HepG2 (cell line): Measurements from ENCODE around the gene NKD1. TPM values are rescaled to one million over a fixed set of nuclear protein-coding genes. Genes with fewer than 3 reads are reported as not detected.

Source experiments
- GABPB1 ChIP-seq: IDR thresholded peaks from 2 replicates; pipeline ENCODE4 v1.6.1; 2016; ENCODE audit warnings: mild to moderate bottlenecking, missing genetic modification reagents, moderate library complexity, missing compliant biosample characterization
- HNF4A ChIP-seq: sonication (generic); formaldehyde crosslinking; IDR thresholded peaks from 2 replicates; pipeline ENCODE4 v1.4.0; 2020; ENCODE audit warnings: missing genetic modification reagents
- KAT7 ChIP-seq: IDR thresholded peaks from 2 replicates; pipeline ENCODE4 v1.6.1; 2018; ENCODE audit warnings: borderline replicate concordance, missing compliant biosample characterization
- MAFK ChIP-seq, 2 experiments: IDR thresholded peaks in 1 of 2; conservative IDR thresholded peaks in 1 of 2; 2 replicates each; pipeline ENCODE4 v1.6.1; 2011; ENCODE audit warnings: improper control_type of control experiment in 2 of 2, low read length in 2 of 2
- PPARG ChIP-seq: conservative IDR thresholded peaks from 2 replicates; pipeline ENCODE4 v1.6.1; 2016; ENCODE audit warnings: missing biosample characterization, missing genetic modification reagents
- RFX3 ChIP-seq: IDR thresholded peaks from 2 replicates; pipeline ENCODE4 v1.6.1; 2016; ENCODE audit warnings: missing biosample characterization, missing genetic modification reagents
- SKI ChIP-seq: fragments of 450-650 bp; IDR thresholded peaks from one replicate; pipeline ENCODE4 v1.6.1; 2018; ENCODE audit warnings: mild to moderate bottlenecking; ENCODE audit not compliant: partially characterized antibody
- THAP11 ChIP-seq: IDR thresholded peaks from 2 replicates; pipeline ENCODE4 v1.6.1; 2016; ENCODE audit warnings: missing biosample characterization, missing genetic modification reagents
- ZBTB20 ChIP-seq: sonication (generic); formaldehyde crosslinking; IDR thresholded peaks from 2 replicates; pipeline ENCODE4 v1.8.1; 2023; ENCODE audit warnings: missing genetic modification reagents, low read depth, mild to moderate bottlenecking, borderline replicate concordance
- ZFP37 ChIP-seq: sonication (generic); formaldehyde crosslinking; IDR thresholded peaks from 2 replicates; pipeline ENCODE4 v1.4.0; 2020; ENCODE audit warnings: missing genetic modification reagents, borderline replicate concordance
- ZMYM3 ChIP-seq: sonication (generic); formaldehyde crosslinking; IDR thresholded peaks from 2 replicates; pipeline ENCODE4 v1.5.1; 2020; ENCODE audit warnings: mild to moderate bottlenecking, missing genetic modification reagents
- ZNF619 ChIP-seq: sonication (generic); formaldehyde crosslinking; IDR thresholded peaks from 2 replicates; pipeline ENCODE4 v1.4.0; 2020; ENCODE audit warnings: mild to moderate bottlenecking, missing genetic modification reagents
- ZSCAN20 ChIP-seq: sonication (generic); formaldehyde crosslinking; IDR thresholded peaks from 2 replicates; pipeline ENCODE4 v1.4.0; 2020; ENCODE audit warnings: missing genetic modification reagents, mild to moderate bottlenecking, borderline replicate concordance
- polyA plus RNA-seq, 8 experiments: library from polyadenylated mRNA; depleted of rRNA in 3 of 8; stranded (reverse) in 7 of 8; unstranded in 1 of 8; fragments of >200 nt; fragmentation: Illumina TruSeq in 4 of 8; extraction: Trizol in 4 of 8; gene quantifications; 2 replicates each; pipeline versions ENCODE4 v1.2.1 to v1.2.3, GENCODE V29; 2011 to 2016; ENCODE audit warnings: low read depth in 4 of 8, missing spikeins in 1 of 8, mixed read lengths in 1 of 8; ENCODE audit not compliant: insufficient read depth in 1 of 8
- total RNA-seq, 5 experiments: library from RNA; depleted of rRNA; stranded (reverse); fragments of >200 nt; fragmentation: Illumina TruSeq; extraction: Trizol; gene quantifications; 2 replicates each; pipeline ENCODE4 v1.2.3, GENCODE V29; 2016; ENCODE audit warnings: low read depth in 1 of 5
- TF ChIP-seq, protein P1 (sequence below): sonication (generic); formaldehyde crosslinking; IDR thresholded peaks from 2 replicates; pipeline ENCODE4 v1.5.1; 2020; ENCODE audit warnings: mild to moderate bottlenecking, missing genetic modification reagents, moderate library complexity
- TF ChIP-seq, protein P2 (sequence below): sonication (generic); formaldehyde crosslinking; IDR thresholded peaks from 2 replicates; pipeline ENCODE4 v1.4.0; 2020; ENCODE audit warnings: missing genetic modification reagents
- TF ChIP-seq, protein P3 (sequence below): sonication (generic); formaldehyde crosslinking; conservative IDR thresholded peaks from 2 replicates; pipeline ENCODE4 v1.4.0; 2020; ENCODE audit warnings: mild to moderate bottlenecking, missing genetic modification reagents, moderate library complexity
- TF ChIP-seq, protein P4 (sequence below): sonication (generic); formaldehyde crosslinking; IDR thresholded peaks from 2 replicates; pipeline ENCODE4 v1.8.1; 2023; ENCODE audit warnings: mild to moderate bottlenecking, missing genetic modification reagents

NKD1 gene
- total and polyA plus RNA-seq, 2 of the 13 experiments (the other 11 are each of a cell fraction or from before 2014, with no cell fraction given) = 70.4 to 121 TPM

DNA sequence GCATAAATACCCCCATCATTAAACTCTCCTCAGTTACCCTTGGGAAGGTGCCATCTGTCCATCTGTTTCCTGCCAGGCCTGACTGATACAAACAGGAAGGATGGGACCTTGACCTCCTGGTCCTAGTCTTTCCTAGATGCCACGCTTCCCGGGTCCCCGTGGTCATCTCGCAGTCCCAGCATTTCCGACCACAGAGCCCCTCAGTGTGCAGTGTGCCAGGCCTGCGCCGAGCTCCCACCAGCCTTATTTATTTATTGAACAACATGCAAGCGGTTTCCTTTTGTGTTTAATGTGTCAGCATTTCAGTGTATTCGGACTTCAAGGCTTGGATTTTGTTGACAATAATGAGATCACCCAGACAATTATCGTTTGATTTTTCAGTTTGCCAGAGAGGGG lies 45.6 kb upstream of the NKD1 start (continued):
- no peak for TF ChIP-seq RFX3
- TF ChIP-seq, protein P1, sequence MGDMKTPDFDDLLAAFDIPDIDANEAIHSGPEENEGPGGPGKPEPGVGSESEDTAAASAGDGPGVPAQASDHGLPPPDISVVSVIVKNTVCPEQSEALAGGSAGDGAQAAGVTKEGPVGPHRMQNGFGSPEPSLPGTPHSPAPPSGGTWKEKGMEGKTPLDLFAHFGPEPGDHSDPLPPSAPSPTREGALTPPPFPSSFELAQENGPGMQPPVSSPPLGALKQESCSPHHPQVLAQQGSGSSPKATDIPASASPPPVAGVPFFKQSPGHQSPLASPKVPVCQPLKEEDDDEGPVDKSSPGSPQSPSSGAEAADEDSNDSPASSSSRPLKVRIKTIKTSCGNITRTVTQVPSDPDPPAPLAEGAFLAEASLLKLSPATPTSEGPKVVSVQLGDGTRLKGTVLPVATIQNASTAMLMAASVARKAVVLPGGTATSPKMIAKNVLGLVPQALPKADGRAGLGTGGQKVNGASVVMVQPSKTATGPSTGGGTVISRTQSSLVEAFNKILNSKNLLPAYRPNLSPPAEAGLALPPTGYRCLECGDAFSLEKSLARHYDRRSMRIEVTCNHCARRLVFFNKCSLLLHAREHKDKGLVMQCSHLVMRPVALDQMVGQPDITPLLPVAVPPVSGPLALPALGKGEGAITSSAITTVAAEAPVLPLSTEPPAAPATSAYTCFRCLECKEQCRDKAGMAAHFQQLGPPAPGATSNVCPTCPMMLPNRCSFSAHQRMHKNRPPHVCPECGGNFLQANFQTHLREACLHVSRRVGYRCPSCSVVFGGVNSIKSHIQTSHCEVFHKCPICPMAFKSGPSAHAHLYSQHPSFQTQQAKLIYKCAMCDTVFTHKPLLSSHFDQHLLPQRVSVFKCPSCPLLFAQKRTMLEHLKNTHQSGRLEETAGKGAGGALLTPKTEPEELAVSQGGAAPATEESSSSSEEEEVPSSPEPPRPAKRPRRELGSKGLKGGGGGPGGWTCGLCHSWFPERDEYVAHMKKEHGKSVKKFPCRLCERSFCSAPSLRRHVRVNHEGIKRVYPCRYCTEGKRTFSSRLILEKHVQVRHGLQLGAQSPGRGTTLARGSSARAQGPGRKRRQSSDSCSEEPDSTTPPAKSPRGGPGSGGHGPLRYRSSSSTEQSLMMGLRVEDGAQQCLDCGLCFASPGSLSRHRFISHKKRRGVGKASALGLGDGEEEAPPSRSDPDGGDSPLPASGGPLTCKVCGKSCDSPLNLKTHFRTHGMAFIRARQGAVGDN (CRISPR knock-in tag) = peak; percentile 86
- peak; percentile 45; the same call in 1 of the 2 replicates for TF ChIP-seq PPARG (CRISPR knock-in tag)
- TF ChIP-seq HNF4A (CRISPR knock-in tag) = peak; percentile 64
- no peak for TF ChIP-seq ZSCAN20 (CRISPR knock-in tag)
- peak; percentile 18; the same call in 1 of the 2 replicates for TF ChIP-seq ZMYM3 (CRISPR knock-in tag)
- TF ChIP-seq ZNF619 = 0 out of 2 replicates have a peak, but pooled peaks have one; percentile 47
- no peak for TF ChIP-seq ZFP37 (CRISPR knock-in tag)
- peak; percentile 50; the same call in 1 of the 2 replicates for TF ChIP-seq ZBTB20 (CRISPR knock-in tag)
- 0 out of 2 replicates have a peak, but pooled peaks have one; percentile 17 for TF ChIP-seq THAP11
- TF ChIP-seq MAFK (conservative IDR thresholded peaks at IDR 0.05 in 1 of 2, IDR thresholded peaks at IDR 0.05 in 1 of 2; ENCODE audit: low read length in 2 of 2) = peak in 1 of 2 experiments; percentile 43; a peak in 1 of 4 replicates
- TF ChIP-seq GABPB1 = peak; percentile 59
- TF ChIP-seq, protein P2, sequence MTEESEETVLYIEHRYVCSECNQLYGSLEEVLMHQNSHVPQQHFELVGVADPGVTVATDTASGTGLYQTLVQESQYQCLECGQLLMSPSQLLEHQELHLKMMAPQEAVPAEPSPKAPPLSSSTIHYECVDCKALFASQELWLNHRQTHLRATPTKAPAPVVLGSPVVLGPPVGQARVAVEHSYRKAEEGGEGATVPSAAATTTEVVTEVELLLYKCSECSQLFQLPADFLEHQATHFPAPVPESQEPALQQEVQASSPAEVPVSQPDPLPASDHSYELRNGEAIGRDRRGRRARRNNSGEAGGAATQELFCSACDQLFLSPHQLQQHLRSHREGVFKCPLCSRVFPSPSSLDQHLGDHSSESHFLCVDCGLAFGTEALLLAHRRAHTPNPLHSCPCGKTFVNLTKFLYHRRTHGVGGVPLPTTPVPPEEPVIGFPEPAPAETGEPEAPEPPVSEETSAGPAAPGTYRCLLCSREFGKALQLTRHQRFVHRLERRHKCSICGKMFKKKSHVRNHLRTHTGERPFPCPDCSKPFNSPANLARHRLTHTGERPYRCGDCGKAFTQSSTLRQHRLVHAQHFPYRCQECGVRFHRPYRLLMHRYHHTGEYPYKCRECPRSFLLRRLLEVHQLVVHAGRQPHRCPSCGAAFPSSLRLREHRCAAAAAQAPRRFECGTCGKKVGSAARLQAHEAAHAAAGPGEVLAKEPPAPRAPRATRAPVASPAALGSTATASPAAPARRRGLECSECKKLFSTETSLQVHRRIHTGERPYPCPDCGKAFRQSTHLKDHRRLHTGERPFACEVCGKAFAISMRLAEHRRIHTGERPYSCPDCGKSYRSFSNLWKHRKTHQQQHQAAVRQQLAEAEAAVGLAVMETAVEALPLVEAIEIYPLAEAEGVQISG (CRISPR knock-in tag) = 0 out of 2 replicates have a peak, but pooled peaks have one; percentile 14
- TF ChIP-seq, protein P3, sequence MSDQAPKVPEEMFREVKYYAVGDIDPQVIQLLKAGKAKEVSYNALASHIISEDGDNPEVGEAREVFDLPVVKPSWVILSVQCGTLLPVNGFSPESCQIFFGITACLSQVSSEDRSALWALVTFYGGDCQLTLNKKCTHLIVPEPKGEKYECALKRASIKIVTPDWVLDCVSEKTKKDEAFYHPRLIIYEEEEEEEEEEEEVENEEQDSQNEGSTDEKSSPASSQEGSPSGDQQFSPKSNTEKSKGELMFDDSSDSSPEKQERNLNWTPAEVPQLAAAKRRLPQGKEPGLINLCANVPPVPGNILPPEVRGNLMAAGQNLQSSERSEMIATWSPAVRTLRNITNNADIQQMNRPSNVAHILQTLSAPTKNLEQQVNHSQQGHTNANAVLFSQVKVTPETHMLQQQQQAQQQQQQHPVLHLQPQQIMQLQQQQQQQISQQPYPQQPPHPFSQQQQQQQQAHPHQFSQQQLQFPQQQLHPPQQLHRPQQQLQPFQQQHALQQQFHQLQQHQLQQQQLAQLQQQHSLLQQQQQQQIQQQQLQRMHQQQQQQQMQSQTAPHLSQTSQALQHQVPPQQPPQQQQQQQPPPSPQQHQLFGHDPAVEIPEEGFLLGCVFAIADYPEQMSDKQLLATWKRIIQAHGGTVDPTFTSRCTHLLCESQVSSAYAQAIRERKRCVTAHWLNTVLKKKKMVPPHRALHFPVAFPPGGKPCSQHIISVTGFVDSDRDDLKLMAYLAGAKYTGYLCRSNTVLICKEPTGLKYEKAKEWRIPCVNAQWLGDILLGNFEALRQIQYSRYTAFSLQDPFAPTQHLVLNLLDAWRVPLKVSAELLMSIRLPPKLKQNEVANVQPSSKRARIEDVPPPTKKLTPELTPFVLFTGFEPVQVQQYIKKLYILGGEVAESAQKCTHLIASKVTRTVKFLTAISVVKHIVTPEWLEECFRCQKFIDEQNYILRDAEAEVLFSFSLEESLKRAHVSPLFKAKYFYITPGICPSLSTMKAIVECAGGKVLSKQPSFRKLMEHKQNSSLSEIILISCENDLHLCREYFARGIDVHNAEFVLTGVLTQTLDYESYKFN = peak; percentile 69
- TF ChIP-seq SKI = no peak
- TF ChIP-seq KAT7 (CRISPR knock-in tag) = no peak
- TF ChIP-seq, protein P4, sequence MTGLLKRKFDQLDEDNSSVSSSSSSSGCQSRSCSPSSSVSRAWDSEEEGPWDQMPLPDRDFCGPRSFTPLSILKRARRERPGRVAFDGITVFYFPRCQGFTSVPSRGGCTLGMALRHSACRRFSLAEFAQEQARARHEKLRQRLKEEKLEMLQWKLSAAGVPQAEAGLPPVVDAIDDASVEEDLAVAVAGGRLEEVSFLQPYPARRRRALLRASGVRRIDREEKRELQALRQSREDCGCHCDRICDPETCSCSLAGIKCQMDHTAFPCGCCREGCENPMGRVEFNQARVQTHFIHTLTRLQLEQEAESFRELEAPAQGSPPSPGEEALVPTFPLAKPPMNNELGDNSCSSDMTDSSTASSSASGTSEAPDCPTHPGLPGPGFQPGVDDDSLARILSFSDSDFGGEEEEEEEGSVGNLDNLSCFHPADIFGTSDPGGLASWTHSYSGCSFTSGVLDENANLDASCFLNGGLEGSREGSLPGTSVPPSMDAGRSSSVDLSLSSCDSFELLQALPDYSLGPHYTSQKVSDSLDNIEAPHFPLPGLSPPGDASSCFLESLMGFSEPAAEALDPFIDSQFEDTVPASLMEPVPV = no peak
